NCI-H446 treated with DMSO at 0.1 percent for 48 hours (cell line): ENCODE data around the gene RHD.
"Not testable (repeated sequence)": the region's sequence is repeated elsewhere in the genome, so short reads cannot be mapped to it uniquely, and the experiment has no call there.

Experiments used
- DNase-seq: peaks from one replicate; lab custom pipeline; 2025; lab: John Stamatoyannopoulos, UW

Gene RHD

DNA sequence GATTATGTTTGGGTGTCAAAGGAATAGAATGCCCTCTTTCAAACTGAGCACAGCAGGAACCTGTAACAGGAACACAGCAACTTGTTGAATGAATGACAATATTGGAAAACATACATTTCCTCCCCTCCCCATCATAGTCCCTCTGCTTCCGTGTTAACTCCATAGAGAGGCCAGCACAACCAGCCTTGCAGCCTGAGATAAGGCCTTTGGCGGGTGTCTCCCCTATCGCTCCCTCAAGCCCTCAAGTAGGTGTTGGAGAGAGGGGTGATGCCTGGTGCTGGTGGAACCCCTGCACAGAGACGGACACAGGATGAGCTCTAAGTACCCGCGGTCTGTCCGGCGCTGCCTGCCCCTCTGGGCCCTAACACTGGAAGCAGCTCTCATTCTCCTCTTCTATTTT is at the start of gene RHD:
RHD (plus strand) TSS at position 272 of the 400 bp plus-strand sequence; CDS start at position 311, 39 bp downstream.
- not testable (repeated sequence) for DNase-seq

DNA sequence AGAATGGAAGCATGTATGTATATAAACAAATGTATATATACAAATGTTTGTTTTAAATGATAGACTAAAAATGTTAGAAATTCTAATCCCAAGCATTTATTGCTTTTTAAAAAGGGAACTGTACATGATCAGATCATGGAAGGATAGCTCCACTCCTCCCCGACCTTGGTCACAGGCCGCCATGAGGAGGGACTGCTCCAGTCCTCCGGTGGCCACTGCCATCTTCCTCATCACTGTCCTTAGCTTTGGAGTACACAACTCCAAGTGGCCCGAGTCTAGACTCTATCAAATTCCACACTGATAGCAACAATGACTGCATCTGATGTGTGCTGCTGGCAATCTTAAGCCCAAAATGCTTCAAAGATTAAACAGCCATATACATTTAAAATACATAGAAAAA is 49.7 kb upstream of the RHD start:
- DNase-seq: no peak

DNA sequence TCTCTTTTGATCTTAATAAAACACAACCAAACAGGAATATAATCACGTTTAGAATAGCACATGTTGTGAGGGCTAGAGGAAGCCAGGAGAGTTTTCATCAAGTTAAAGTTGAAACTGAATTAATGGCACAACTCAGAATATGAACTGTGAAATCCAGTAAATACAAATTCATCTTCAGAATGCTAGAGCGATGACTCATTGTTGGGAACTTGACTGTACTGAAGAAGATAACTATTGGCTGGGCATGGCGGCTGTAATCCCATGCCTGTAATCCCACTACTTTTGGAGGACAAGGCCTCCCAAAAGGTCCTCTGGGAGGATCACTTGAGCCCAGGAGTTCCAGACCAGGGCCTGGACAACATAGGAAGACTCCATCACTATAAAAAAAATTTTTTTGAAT is 48.8 kb upstream of the RHD start:
- DNase-seq: no peak

GRCh38 chr1:25232027-25232865 is 40.1 kb upstream of the RHD start, which contains the start of gene SYF2:
SYF2 (minus strand) TSS chr1:25232502; CDS start chr1:25232467, 35 bp downstream.
- DNase-seq: peak; percentile 91

GRCh38 chr1:25232866-25233784 is 39.2 kb upstream of the RHD start:
- DNase-seq: no peak

GRCh38 chr1:25235411-25235810 is 36.9 kb upstream of the RHD start:
- DNase-seq: not testable (repeated sequence)

DNA sequence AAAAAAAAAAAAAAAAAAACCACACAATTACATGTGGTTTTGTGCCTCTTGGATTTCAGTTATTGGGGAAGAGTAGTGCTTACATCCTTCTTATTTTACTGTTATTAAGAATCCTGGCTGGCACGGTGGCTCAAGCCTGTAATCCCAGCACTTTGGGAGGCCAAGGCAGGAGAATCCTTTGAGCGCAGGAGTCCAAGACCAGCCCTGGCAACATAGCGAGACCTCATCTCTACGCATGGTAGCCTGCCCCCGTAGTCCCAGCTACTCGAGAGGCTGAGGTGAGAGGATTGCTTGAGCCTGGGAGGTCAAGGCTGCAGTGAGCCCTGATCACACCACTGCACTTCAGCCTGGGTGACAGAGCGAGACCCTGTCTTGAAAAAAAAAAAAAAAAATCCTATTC is 36.0 kb upstream of the RHD start:
- not testable (repeated sequence) for DNase-seq

GRCh38 chr1:25238046-25238445 is 34.3 kb upstream of the RHD start:
- DNase-seq: no peak

GRCh38 chr1:25239681-25240541 is 32.4 kb upstream of the RHD start:
- no peak for DNase-seq

GRCh38 chr1:25243907-25244306 is 28.4 kb upstream of the RHD start:
- no peak for DNase-seq

DNA sequence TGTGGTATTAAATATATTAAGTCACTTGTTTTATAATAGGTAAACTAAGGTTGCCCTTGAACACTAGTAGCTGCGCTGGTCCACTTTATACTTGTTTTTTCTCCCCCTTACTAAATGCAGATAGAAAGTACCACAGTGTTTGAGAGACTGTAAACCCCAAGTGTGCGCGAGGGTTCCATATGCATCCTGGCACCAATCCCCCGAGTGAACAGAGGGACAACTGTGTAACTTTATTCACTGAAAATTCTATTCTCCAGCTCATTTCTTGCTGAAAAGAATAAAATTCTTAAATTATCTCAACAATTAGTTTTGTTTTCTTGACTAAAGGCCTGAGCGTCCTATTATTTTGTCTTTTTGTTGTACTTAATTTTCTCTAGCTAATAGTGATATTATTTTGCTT is 26.9 kb upstream of the RHD start:
- DNase-seq: no peak

DNA sequence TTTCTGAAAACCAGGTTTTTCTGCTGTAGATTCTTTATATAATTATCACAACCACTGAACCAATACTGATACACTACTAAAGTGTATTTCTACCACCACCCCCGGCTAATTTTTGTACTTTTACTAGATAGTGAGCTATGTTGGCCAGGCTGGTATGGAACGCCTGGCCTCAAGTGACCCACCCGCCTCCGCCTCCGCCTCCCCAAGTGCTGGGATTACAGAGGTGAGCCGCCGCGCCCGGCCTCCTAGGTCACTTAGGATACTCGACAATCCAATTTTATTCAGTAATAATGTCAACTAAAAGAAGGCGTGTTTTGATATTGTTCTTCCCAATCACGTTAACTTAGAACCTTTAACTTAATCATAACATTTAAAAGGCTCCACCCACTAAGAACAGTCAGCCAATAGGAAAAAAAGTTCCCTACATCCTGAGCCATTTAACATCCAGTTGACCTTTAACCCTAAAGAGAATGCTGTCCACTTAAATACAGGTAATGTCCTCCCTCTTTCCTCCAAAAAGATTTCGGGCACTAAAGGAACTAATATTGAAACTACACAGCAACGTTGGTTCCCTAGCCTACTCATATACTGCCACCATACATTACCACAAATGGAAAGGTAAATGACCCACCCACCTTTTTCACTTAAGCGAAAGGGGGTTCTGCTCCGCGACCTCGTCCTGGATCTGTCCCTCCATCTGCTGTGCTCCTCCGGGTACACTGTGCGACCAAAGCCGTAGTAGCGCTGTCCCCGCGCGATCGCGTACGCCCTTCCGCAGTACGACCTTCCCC is 26.3 kb upstream of the RHD start:
- no peak for DNase-seq

GRCh38 chr1:25246600-25247023 is 25.7 kb upstream of the RHD start:
- DNase-seq: no peak

- DNase-seq: peak; percentile 97
Observed at GRCh38 chr1:25247024-25247828, 25.1 kb upstream of the RHD start, which contains the start of gene RSRP1. RSRP1 (minus strand) TSS chr1:25247454; CDS start chr1:25246963, 491 bp downstream.

- DNase-seq: no peak
Observed at GRCh38 chr1:25247829-25248754, 24.2 kb upstream of the RHD start.

DNA sequence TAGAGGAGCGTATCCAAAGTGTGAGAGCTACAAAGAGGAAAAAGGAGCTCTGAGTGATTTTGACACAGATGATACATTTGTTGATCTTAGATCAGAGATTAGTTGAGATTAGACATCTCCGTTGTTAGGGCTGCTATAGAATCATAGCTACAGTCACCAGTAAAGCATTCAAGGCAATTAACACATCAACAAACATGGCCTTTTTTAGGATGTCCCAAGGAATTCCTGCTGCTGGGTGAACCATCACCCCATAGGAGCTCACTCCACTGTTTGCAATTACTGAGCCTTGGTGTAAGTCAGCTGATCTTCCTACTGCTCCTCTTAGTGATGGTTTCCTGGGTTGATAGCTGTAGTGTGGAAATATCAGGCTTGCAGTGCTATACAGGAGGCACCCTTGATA is 18.4 kb upstream of the RHD start:
- DNase-seq: no peak

GRCh38 chr1:25255706-25256577 is 16.4 kb upstream of the RHD start:
- no peak for DNase-seq

DNA sequence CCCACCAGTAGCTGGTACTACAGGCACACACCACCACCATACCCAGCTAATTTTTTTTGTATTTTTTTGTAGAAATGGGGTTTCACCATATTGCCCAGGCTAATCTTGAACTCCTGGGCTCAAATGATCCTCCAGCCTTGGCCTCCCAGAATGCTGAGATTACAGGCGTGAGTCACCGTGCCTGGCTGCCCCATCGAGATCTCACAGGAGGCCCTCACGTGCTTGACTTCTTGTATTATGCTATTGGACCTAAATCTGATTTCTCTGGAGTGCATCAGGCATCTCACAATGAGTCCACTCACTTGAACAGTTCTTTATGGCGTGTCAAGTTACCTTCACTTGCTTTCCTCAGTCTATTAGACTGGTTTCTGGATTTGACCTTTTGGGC is 15.7 kb upstream of the RHD start:
- no peak for DNase-seq
